Measurements from ENCODE around the gene SPATA46. TPM values are rescaled to one million over a fixed set of nuclear protein-coding genes. Genes with fewer than 3 reads are reported as not detected.
"Not testable (repeated sequence)": the region's sequence is repeated elsewhere in the genome, so short reads cannot be mapped to it uniquely, and the experiment has no call there.

SPATA46 gene
- total RNA-seq, 2 donors from 2014 or later, result not detected

DNA sequence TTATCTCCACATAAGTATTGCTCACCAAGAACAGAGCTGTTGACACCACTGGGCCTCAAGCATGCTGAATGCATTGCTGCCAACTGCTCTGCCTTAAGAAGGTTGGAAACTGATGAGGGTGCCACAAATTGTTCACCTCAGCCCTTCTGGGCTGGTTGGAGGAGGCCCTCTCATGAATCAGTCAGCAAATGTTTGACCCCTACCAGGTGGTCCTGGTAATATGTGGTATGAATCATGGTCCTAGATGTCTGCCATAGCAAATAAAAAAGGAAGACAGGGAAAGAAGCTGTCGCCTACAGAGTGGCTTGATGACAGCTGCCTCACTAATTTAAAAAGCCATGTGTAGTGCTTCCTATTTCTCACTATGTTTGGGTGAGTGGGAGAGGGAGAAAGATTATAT, 12.2 kb downstream of the SPATA46 start:
- no peak for ATAC-seq
- no peak for DNase-seq
- intact Hi-C loops (cut with DNase I, micrococcal nuclease), result no loop called here

DNA sequence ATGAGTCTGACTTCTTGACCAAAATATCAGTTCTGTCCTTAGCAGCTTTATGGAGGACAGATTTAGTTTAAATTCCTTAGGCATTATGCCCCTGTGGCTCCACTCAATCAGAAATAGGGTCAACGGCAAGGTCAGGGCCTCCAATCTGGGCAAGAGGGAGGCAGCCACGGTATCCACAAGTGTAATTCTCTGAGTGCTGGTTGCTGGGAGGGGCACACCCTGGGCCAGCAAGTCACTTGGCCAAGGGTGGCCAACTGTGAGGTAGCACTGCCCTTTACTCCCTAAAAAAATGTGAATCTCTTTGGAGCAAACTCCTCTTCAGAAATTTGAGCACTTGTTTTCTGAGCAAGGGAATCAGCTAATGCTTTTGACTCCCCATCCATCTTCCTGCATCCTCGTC, 12.8 kb downstream of the SPATA46 start:
- DNase-seq, result no peak
- ATAC-seq, result no peak
- intact Hi-C loops (cut with DNase I, micrococcal nuclease), result no loop called here

DNA sequence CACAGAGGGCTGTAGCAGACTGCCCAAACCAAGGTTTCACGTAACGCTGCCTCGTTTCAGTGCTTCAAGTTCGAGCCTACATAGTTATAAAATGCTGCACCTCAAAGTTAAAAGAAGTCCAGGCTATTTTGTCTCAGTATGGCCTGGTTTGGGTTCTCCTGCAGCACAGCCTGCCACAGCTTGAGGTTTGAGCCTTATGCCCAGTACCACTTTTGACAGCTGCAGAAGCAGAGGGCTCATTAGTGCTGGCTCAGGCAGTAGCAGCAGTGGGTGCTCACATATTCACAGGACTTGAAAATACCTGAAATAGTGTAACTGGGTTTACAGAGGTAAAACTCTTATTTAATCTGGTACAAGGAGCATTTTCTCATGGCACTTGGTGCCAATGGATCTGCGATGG, 15.3 kb downstream of the SPATA46 start:
- no peak for ATAC-seq
- intact Hi-C loops (cut with DNase I, micrococcal nuclease), result no loop called here
- no peak for DNase-seq

DNA sequence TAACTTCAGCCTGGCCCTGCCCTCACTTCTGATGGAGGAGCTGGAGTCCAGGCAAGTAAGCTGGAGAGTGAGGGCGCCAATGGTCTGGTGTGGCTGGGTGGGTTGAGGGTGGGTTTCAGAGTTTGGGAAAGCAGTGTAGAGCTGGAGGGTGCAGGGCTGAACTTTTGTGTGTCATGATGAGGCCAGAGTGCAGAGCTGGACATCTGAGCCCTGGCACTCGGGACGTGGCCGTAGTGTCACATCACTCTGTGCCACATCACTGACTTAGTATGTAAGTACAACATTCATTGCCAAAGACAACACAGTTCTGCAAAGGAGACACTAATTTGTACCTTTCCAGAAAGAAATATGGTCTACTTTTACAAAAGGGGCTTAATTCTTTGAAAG, 15.8 kb downstream of the SPATA46 start:
- DNase-seq, result no peak
- no peak for ATAC-seq

DNA sequence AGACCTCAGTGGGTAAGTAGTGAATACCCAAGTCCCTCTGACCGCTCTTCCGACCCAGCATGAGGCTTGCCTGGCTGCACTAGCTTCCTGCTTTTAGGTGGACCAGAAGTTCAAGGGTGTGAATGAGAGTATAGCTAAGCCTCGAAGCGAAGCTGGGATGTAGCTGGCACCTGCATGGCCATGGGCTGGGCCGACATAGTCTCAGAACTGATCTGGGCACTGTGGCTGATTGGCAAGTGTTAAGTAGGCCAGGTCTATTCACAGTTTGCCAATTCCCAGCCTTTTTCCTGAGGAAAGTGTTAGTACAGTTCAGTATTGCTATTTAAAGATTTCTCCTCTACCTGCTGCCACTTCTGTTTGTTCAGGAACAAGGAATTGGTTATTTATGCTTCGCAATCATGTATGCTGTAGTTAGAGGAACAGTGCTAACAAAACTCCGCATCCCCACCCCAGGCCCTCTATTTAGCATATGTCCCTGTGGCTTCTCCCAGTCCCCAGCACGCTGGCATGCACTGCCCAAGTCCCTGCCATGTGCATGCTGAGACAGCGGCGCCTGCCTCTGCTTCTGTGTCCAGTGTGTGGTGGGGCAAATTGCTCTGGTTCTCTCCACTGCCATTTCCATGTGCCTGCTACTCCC, 16.3 kb downstream of the SPATA46 start:
- ATAC-seq (peak; percentile 76), DNase-seq (peak in 1 of 2 donors; percentile 46)
- intact Hi-C loops (cut with DNase I, micrococcal nuclease), result no loop called here

More for the DNA sequence above, 15.8 kb downstream of the SPATA46 start:
- intact Hi-C loops (cut with DNase I, micrococcal nuclease), result no loop called here

DNA sequence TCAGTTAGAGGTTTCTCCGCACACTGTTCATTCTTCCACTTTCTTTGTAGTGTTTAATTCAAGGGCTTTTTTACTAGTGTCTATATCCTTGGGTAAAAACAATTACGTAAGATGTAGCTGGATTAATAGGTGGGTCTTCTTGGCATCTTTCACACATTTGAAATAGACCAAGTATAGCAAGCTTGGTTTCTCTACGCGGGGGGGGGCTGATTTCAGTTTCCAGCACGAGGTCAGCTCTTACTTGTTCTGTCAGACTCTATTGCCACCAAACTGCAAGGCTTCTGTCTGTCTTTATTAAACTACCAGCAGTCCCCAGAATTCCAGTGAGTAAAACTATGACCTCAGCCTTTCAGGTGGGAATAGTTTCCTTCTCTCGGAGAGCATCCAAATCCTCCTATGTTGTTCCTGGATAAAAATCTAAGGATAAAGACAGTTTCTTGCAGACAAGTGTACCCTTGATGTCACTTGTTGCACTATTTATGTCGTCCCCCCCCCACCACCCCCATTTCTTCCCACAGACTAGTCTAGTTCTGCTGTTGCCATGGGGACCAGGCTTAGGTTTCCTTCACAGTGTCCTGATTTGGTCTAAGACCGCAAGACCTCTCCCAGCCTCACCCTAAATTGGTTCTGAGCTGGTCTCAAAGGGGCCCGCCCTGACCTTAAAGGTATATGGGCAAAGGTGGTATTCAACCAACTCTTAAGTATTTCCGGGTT, 17.0 kb downstream of the SPATA46 start:
- ATAC-seq (no peak), DNase-seq (no peak)
- intact Hi-C loops (cut with DNase I, micrococcal nuclease), result no loop called here

DNA sequence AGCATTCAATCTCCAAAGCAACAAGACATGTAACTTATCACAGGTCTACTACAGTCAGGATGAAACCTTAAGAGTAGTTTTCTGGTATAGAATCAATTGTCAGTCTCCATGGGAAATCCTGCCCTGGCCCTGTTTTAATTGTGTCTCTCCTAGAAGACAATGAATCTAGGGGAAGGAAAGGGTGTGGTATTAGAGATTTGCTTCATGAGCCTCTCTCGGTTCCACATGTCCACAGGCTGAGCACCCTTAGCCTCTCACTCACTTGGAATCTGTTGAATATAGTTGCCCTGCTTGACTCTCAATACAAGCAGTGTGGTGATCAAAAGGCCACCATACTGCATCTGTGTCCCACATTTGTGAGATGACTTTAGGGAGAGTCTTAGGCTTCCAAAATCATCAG, 17.7 kb downstream of the SPATA46 start:
- ATAC-seq (no peak), DNase-seq (no peak)
- intact Hi-C loops (cut with DNase I, micrococcal nuclease), result no loop called here

DNA sequence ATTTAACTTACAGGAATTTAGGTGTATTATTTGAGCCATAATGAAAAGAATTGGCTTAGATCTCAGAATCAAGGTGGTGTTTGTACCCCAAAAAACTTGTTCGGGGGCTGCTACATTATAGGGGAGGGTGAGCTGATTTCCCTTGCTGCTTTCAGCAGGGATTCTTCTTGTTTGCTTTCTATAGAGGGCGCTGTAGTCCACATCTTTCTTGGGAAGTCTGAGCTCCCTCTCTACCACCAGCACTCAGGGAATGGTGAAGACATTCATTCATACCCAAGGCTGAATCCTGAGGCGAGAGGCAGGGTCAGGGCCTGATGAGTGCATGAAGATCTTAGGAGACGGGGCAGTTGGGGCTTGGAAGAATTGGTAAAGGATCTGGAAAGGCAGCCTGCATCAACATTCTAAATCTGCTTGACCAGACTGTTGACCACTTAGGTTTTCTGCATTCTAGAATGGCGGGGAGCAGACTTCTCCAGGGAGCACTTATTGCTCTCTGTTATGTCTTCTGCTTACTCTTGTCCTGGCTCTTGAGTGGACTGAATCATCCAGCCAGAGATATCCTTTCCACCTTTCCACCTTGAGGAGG, 18.9 kb downstream of the SPATA46 start:
- DNase-seq (no peak), ATAC-seq (peak; percentile 64)
- intact Hi-C loops (cut with DNase I, micrococcal nuclease), result no loop called here

DNA sequence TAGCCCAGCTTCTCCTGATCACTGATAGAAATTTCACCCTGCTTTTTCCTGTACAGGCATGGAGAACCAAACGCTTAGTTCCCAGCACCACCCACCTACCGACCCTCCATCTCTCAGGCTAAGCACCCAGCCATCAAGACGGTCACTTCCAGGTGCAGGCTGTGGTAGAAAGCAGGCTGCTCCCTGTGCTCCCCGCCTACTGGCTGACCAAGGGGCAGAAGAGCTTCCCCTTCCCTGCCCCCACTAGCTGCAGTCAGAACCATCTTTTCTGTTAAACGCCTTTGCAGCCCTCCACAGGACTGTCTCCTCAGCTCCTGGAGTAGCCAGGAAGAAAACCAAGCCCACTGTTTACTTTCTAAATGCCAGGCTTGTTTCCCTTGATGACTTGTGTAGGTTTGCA, 23.0 kb downstream of the SPATA46 start:
- ATAC-seq (no peak), DNase-seq (no peak)
- intact Hi-C loops (cut with DNase I, micrococcal nuclease), result no loop called here

DNA sequence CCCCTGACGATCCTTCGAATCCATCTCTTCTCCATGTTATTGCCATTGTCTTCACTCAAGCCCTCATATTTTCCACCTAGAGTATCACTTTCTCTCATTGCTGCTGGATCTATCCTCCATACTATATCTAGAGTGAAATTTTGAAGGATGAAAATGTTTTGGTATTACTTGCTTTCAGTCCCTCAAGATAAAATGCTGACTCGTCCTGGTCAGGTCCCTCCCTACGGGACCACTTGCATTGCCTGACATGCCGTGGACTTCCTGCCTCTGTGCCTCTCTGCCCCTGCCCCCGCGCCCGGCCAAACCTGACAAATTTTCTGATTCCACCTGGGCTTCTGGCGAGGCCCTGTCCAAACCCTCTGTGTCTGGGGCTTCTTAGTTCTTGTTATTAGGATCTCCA, 23.6 kb downstream of the SPATA46 start:
- no peak for DNase-seq
- intact Hi-C loops (cut with DNase I, micrococcal nuclease), result no loop called here
- ATAC-seq, result no peak

DNA sequence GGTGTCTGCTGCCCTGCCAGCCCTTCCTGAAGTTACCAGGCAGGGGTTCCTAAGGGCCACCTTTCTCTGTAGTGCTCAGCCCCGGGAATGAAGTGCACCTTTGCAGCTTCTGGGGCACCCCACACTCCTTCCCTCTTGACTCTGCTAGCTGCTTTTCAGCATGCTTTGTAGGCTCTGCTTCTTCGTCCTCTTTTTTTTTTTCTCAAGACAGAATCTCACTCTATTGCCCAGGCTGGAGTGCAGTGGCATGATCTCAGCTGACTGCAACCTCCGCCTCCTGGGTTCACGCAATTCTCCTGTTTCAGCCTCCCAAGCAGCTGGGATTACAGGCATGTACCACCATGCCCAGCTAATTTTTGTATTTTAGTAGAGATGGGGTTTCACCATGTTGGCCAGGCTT, 24.8 kb downstream of the SPATA46 start:
- ATAC-seq; DNase-seq; intact Hi-C loops (cut with DNase I, micrococcal nuclease): not testable (repeated sequence)

DNA sequence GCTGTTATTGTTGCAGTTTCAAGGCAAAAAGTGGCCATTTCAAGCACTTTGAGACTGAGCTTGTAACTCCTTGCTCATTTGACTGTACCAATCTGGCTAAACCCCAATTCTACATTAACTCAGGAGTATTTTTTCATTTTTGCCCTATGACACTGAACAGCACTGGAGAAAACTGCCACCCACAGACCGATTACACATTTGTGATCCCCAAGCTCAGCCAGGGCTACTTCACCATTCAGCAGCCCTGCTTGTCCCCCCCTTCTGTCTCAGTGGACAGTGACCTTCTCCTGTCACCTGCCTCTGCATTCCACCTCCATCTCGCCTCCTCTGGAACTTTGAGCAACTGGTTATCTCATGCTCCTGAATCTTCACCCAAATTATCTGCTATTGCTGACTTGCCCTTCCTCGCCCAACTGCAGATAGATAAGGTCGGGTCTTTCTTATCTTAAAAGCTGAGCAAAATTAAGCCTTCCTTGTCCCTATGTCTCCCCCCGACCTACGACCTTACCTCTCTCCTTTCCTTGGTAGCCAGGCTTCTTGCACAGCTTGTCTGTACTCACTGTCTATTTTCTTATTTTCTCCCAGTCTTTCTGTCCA, 25.3 kb downstream of the SPATA46 start:
- intact Hi-C loops (cut with DNase I, micrococcal nuclease), result no loop called here
- DNase-seq (no peak), ATAC-seq (no peak)

DNA sequence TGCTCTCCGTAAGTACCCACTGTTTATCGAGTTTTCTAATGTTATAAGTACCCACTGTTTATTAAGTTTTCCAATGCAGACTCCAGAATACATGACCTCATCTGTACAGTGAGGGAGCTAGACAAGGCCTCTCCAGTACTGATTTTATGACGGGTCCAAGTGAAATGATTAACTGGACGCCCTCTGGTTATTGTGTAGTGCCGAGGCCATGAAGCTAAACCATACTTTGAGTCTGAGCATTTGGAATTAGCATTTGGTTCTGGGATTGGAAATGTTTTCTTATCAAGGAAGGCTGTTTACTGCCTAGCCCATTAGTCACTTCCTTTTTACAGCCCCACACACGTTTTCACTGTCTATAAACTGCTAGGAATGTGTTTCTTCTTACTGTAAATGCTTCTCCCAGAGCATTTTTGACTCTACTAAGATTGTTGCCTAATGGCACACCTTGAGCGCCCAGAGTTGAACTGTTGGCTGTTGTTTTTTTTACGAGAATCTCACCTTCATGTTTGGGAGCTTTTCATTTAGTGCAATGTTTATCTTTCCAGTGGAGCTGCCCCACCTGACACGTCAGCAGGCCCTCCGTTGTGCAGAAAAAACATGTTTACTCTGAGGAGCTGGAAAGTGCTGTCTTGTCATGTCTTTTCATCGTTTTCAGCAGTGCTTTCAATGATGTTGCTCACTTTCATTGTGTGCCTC, 26.9 kb downstream of the SPATA46 start:
- ATAC-seq (peak; percentile 91), DNase-seq (no peak)
- intact Hi-C loops (cut with DNase I, micrococcal nuclease), result no loop called here

DNA sequence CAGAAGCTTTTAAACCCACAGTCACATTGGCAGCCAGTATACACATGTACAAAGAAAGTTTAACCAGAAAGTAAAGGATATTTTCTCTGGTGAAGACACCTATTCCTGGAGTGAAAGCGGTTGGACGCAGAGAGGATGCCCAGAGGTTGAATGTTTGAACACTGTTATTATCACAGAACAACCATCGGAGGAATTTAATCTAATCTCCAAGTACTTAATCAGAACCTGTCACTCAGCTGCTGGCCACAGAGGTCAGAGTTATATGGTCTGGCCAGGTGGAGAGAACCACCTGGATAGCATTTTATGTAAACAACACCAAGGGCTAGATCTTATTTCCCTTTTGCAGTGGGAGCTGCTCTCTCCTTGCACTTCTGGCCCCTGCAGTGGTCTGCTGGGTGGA, 29.4 kb downstream of the SPATA46 start:
- DNase-seq (no peak), ATAC-seq (no peak)
- intact Hi-C loops (cut with DNase I, micrococcal nuclease), result no loop called here

DNA sequence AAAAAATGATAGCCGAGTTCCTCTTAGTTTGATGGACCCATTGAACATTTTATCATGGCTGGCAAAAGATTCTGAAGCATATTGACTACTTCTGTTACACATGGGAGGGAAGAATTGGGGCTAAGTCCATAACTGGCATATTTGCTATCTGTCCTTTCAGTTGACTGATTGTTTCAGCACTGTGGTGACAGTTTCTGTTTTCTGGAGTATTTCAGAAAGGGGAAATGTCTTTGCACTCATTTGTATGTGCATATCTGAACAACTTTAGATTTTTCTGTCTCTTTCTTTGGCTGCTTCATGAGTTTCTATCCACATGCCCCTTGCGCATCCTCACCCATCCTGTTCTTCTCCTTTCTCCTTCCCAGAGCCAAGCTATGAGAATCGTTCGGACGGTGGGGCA, 33.2 kb downstream of the SPATA46 start:
- no peak for ATAC-seq
- no peak for DNase-seq
- intact Hi-C loops (cut with DNase I, micrococcal nuclease), result no loop called here

DNA sequence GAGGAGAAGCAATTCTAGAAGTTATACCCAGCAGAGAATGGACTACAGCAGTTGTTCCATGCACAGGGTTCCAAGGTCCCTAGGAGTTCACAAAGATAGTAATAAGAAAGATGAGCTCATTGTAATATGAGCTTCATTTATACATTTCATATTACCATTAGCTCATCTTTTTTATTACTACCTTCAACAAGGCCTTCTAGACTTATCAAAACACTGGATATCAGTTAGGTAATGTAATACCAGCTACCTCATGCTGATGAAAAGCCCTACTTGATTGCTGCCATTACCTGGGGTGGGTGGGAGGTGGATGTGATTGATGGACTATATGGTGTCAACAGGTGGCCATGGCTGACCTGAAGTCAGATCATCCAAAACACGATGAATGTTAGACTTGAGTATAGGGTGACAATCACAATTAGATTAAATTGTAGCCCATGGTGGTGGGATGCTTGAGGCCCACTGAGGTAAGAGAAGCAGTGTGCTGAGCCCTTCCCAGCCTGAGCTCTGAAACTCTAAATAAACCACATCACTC, 34.1 kb downstream of the SPATA46 start:
- no peak for ATAC-seq
- intact Hi-C loops (cut with DNase I, micrococcal nuclease), result no loop called here
- DNase-seq, result no peak

DNA sequence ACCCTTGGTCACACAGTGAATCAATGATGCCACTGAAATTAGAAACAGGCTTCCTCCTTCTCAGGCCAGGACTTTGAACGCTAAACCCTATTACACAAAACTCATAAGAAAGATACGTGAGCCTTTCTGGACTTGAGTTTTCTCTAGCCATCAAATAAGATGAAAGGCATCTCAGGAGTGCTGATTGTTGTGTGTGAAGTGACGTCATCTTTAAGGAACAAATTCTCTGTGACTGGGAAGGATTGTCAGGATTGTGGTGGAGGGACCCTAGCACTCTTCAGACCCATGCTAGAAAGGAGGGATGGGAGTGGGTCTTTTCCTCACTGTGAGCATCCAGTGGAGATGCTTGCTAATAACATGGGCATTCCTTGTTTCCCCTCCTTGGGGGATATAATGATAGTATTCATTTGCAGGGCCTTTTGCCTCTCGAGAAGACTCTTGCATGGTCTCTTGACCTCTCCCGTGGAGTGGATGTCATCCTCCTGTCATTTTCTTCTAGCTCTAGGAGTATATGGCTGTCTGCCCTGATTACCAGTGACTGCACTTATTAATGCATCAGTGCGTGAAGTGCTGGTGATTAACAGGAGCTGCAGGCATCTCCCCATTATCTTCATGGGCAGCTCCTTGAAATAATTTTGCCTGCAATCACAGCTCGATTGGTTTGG, 39.9 kb downstream of the SPATA46 start:
- DNase-seq (no peak), ATAC-seq (no peak)
- intact Hi-C loops (cut with DNase I, micrococcal nuclease), result no loop called here

DNA sequence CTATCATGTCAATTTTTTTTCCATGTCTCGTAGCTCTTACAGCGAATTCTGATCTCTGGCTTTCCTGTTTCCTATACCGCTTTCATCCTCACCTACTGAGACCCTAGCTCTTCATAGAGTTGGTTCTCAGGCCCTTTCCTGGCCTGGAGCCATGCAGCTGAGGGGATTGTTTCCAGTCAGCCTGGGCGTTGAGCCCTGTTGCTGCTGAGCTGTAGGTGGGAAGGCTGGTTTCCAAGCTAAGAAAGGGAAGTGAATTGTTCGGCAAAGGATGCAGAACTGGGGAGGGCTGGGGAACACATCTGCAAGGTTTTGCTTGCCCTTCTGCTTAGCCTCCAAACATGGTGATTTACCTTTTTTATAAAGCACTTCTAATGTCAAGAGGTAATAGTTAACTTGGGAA, 41.5 kb downstream of the SPATA46 start:
- intact Hi-C loops (cut with DNase I, micrococcal nuclease), result no loop called here
- DNase-seq (no peak), ATAC-seq (no peak)

DNA sequence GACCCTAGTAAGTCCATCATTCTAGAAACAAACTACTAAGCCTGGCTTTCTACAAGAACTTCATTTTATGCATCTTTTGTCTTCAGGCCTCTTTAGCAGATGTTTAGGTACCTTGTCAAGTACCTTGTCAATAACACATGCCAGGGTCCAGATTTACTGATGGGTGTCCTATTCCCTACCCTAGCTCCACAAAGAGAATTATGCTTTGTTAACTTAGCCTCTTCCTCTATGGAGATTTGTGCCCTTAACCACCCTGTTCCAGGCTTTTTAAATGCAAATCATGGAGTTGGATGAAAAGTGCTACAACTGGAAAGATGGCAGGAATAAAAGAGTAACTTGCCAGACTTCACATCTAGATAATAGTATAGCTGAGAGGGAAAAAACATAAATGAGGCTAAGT, 42.7 kb downstream of the SPATA46 start:
- intact Hi-C loops (cut with DNase I, micrococcal nuclease), result no loop called here
- no peak for ATAC-seq

More for the DNA sequence above, 42.7 kb downstream of the SPATA46 start:
- DNase-seq, result no peak
